SK-N-DZ (cell line): ENCODE data around the gene COL16A1. TPM values are rescaled to one million over a fixed set of nuclear protein-coding genes. Genes with fewer than 3 reads are reported as not detected.
A peak's percentile ranks its signal among the peaks of the same experiment; 100 is the strongest.

Experiments
- DNase-seq: peaks from one replicate; pipeline ENCODE4 v3.0.0-alpha.2; 2015; ENCODE audit warnings: low spot score
- polyA plus RNA-seq, 2 experiments: library from polyadenylated mRNA; depleted of rRNA; stranded (reverse); fragments of >200 nt; gene quantifications; 2 replicates each; pipeline ENCODE4 v1.2.3, GENCODE V29; 2014

COL16A1 gene
- 3.5 and 5.8 TPM in 2 replicates for polyA plus RNA-seq (2014; cell fraction: cytosol; rRNA removed)
- polyA plus RNA-seq (2014; cell fraction: nucleus; rRNA removed): 70.8 and 89.0 TPM in 2 replicates

DNA sequence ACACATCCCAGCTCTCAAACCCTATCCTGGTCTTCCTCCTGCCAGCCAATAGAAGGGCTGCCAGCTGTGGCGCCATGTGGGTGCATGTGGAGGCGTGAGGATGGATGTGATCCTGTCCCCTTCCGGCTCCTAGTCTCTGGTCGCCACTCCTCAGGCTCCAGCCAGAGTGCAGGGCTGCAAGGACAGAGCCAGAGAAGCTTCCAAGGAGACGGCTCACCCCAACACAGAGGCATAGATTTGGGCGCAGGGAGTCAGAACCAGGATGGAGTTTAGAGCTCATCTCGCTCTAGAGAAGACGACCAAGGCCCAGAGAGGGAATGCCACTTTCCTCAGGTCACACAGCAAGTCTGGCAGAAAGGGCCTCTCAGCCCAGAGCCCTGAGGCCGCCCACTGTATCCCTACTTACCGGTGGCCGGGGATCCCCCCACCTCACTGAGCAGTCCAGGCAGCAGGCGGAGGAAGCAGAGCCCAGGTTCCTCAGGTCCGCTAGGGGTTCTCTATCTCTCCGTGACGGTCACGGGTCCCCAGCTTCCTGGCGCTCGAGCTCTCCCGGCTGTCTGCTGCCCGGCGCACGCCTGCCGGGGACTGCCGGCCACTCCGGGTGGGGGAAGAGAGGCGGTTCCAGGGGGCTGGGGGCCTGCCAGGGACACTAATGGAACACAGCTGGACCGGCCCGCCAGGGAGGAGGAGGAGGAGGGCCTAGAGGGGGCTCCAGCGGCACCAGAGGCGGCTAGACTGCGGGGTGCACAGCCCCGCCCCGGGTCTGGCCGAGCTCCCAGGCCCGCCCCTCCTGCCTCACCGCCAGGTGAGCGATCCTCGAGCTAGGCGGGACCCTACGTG is at the start of gene COL16A1:
TSS of gene COL16A1 (minus strand) at position 587 of the 840 bp plus-strand sequence. CDS start 1,824 bp downstream, outside the sequence.
- no peak for DNase-seq

GRCh38 chr1:31752952-31753475 is 49.2 kb upstream of the COL16A1 start:
- no peak for DNase-seq

GRCh38 chr1:31752258-31752657 is 48.4 kb upstream of the COL16A1 start:
- no peak for DNase-seq

DNA sequence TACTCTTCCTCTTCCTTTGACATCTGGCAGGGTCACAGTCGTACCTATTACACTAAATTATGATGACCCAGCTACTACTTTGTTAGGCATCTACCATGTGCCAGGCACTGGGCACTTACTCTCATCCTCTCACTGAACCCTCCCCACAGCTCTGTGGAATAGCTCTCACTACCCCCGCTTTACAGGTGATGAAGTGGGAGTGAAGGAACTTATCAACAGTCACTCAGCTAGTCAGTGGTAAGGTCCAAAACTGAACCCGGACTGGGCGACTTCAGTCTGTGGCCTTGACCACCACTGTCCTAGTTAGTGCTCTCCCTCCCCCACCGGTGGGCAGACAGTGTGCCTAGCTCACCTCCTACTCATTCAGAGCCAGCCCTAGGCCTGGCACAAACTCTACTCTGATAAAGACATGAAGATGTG is 48.0 kb upstream of the COL16A1 start:
- no peak for DNase-seq

- DNase-seq: no peak
These were observed 47.2 kb upstream of the COL16A1 start for GRCh38 chr1:31750858-31751510.

GRCh38 chr1:31749785-31750735 is 46.2 kb upstream of the COL16A1 start:
- DNase-seq: no peak

DNA sequence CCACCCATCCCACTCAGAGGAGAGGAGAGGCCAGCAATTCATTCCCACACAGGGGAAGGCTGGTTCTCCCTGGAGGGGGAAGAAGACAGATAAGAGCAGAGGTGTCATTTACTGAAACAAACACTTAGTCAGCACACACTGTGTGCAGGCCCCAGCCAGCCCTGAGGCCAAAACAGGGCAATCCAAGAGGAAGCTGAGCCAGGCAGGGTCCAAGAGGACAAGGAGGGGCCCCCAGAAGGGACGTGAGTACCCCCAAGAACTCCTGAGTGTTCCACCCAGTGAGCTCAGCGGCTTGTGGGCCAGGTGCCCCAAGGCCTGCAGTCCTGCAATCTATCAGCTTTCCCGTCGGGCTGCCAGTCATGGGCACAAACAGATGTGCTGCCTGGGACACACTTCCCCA is 44.5 kb upstream of the COL16A1 start:
- DNase-seq: no peak

GRCh38 chr1:31747304-31747703 is 43.5 kb upstream of the COL16A1 start:
- no peak for DNase-seq

- DNase-seq: no peak
These were observed 42.9 kb upstream of the COL16A1 start for GRCh38 chr1:31746687-31747086.

DNA sequence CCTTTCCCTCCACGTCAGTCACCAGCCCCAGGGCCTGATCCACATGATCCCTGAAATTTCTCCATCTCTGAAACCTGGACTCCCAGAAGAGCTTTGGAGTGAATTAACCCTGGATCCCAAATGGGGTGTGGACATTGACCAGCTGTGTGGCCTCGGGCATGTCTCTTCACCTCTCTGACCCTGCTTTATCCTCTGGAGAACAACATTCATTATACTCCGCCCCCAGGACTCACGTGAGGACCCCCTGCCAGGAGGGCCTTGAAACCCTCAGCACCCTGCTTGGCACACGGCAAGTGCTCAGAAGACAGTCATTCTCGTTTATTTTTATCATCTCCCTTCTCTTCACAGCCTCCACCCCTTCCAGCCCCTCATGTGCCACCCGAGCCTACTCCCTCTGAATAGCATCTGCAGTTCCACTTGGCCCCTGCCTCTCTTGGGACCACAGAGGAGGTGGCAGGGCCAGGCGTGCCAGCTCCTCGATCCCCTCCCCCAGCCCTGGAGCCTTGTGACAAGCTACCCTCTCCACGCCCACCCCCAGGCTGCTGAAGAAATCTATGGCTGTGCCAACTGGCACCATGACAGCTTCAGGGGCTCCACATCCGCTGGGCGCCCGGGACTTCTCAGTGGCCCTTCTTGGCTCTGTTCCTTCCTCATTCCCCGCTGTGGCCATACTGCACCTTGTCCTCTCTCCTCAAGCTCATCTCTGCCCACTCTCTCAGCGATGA is 42.3 kb upstream of the COL16A1 start:
- DNase-seq: no peak

DNA sequence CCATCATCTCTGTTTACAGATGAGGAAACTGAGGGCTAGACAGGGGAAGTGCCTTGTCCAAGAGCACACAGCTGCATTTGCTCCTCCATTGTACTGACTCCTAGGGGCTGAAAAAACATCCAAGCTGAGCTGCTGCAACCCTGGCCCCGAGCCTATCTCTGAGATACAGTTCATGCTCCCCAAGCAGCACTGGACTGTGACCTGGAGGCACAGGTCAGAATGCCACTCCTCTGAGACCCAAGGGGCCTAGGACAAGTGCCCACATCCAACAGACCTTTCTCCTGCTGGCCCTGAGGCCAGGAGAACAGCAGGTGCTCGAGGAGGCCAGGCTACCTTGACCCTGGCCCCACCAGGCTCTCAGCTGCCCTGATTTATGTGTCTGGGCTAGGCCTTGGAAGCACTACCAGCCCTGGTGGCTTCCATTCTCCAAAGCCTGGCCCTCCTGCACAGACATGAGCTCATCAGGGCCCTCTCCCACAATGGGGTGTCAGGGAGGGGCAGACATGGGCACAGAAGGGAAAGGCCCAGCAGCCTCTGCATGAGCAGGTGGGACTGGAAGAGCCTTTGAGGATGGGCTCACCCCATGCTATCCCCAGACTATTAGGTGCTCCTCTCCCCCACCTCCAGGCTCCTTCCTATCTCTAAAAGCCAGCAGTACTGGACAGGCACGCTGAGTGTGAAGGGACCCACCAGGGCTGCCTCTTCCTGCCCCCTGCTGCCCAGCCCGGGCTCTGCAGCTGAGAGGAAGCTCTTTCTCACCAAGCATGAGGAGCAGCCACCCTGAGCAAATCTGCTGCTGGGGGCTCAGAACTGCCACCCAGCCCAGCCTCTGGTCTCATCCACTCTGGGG is 41.5 kb upstream of the COL16A1 start:
- peak; percentile 43 for DNase-seq

DNA sequence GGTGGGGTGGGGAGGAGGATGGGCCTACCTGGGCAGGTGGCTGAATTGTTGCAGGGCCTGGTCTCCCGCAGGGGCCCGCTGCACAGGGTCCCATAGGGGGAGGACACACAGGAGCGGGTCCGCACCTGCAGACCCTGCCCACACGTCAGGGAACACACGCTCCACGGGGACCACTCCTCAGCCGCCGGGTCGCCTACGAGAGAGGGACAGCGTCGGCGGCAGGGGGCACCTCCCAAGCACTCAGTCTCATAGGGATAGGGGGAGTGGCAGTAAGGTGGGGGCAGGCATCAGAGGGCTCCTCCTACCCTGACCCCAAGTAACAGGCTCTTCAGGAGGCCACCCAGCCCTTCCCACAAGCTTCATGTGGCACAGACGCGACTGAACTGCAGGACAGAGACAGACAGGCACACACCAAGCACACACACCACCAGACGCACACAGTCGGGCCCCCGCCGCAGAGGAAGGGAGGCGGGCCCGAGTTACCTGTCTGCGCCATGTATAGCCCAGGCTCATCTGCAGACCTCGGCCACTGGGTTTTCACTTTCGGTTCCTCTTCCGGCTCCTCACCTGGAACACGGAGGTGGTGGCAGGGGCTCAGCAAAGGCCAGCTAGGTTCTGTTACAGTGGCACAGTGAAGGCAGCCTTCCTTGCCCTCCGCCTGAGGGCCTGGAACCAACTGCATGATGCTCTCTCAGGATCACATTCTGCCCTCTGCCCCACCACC is 40.5 kb upstream of the COL16A1 start:
- DNase-seq: no peak

GRCh38 chr1:31742462-31743212 is 38.8 kb upstream of the COL16A1 start:
- DNase-seq: no peak

GRCh38 chr1:31739346-31739745 is 35.5 kb upstream of the COL16A1 start:
- no peak for DNase-seq

- DNase-seq: no peak
These were observed 32.9 kb upstream of the COL16A1 start for GRCh38 chr1:31736675-31737074.

DNA sequence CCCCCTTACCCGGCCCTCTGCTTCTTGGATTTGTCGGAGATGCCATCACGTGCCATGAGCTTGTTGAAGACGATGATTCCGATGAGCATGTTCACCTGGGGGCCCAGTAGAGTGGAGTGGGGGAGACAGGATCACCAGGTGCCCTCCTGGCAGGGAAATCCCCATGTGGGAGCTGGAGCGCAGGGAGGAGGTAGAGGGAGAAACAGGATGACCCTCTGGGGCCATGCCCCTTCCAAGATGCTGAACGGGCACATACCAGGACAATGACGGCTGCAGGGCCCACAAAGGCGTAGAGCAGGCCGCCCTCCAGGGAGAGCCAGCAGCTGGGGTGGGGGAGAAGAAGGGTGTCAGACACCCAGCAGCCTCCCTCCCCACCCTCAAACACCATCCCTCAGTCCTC is 31.8 kb upstream of the COL16A1 start:
- no peak for DNase-seq

GRCh38 chr1:31734582-31735107 is 30.8 kb upstream of the COL16A1 start:
- DNase-seq: no peak
